CD4-positive, alpha-beta T cell treated with Interleukin-4 for 1 hour (primary cell): ENCODE results near the gene IFT80.

Source experiments
- DNase-seq, 2 donors: peaks; one replicate each; pipeline ENCODE4 v3.0.0-alpha.2; 2020 to 2022

The IFT80 gene

GRCh38 chr3:160399125-160400029 lies at the start of gene IFT80, which contains the start of gene SMC4:
Gene IFT80, minus strand, starts transcription at chr3:160399225. Its CDS starts 14,625 bp downstream, at chr3:160384600.
Gene SMC4, plus strand, starts transcription at chr3:160399650. Its CDS starts 1,177 bp downstream, at chr3:160400827.
- DNase-seq: peak; percentile 97

GRCh38 chr3:160447544-160447943 lies 48.5 kb upstream of the IFT80 start:
- no peak for DNase-seq

- DNase-seq: no peak
Measured at GRCh38 chr3:160446522-160447056, 47.6 kb upstream of the IFT80 start.

GRCh38 chr3:160445854-160446253 lies 46.8 kb upstream of the IFT80 start:
- DNase-seq: no peak

GRCh38 chr3:160444411-160444810 lies 45.4 kb upstream of the IFT80 start:
- DNase-seq: no peak

GRCh38 chr3:160440687-160441086 lies 41.7 kb upstream of the IFT80 start:
- DNase-seq: no peak

- no peak for DNase-seq
Measured at GRCh38 chr3:160437083-160437455, 38.0 kb upstream of the IFT80 start.

- no peak for DNase-seq
Measured at GRCh38 chr3:160435747-160436146, 36.7 kb upstream of the IFT80 start.

GRCh38 chr3:160435095-160435494 lies 36.1 kb upstream of the IFT80 start:
- DNase-seq: no peak

- DNase-seq: no peak
Measured at GRCh38 chr3:160434071-160434470, 35.0 kb upstream of the IFT80 start.

GRCh38 chr3:160427832-160428424 lies 28.9 kb upstream of the IFT80 start:
- no peak for DNase-seq

GRCh38 chr3:160417311-160417710 lies 18.3 kb upstream of the IFT80 start:
- no peak for DNase-seq

- peak; percentile 74 to 77 for DNase-seq
Measured at GRCh38 chr3:160413613-160414248, 14.7 kb upstream of the IFT80 start.

- no peak for DNase-seq
Measured at GRCh38 chr3:160412477-160412876, 13.5 kb upstream of the IFT80 start.

GRCh38 chr3:160409812-160410610 lies 11.0 kb upstream of the IFT80 start:
- DNase-seq: no peak

- DNase-seq: no peak
Measured at GRCh38 chr3:160403796-160404470, 4.9 kb upstream of the IFT80 start.

GRCh38 chr3:160403028-160403545 lies 4.1 kb upstream of the IFT80 start:
- no peak for DNase-seq

- DNase-seq: no peak
Measured at GRCh38 chr3:160402221-160403027, 3.4 kb upstream of the IFT80 start.

- peak in 1 of 2 donors; percentile 20 for DNase-seq
Measured at GRCh38 chr3:160401291-160402095, 2.5 kb upstream of the IFT80 start.

GRCh38 chr3:160400702-160401150 lies 1.7 kb upstream of the IFT80 start:
- peak in 1 of 2 donors; percentile 15 for DNase-seq
